GM12878 (cell line): ENCODE data around the gene CALHM1. TPM values are rescaled to one million over a fixed set of nuclear protein-coding genes. Genes with fewer than 3 reads are reported as not detected.

Source experiments
- ATAC-seq: fragments of 200-7000 bp; cut with Tn5 transposase; 3 replicates; pipeline ENCODE4 v1.9.1; 2020; ENCODE audit warnings: mild to moderate bottlenecking, moderate library complexity
- BruUV-seq: library from RNA; stranded (reverse); fragments of 400-500 nt; replicated peaks from 2 replicates; lab custom pipeline; 2021; lab: Mats Ljungman, UMichigan
- CTCF ChIA-PET: fragments of 300-600 bp; sonication (Branson Sonifier 250); formaldehyde crosslinking; extraction: SDS; loops from one replicate; lab custom pipeline; 2021; ENCODE audit warnings: inconsistent platforms; lab: Yijun Ruan, JAX
- POLR2A ChIA-PET: fragments of 350-600 bp; formaldehyde crosslinking; extraction: SDS; loops from one replicate; lab custom pipeline; 2021; ENCODE audit warnings: inconsistent platforms; lab: Charles Lee
- RAD21 ChIA-PET: fragments of 300-600 bp; sonication (Branson Sonifier 250); formaldehyde crosslinking; loops from one replicate; lab custom pipeline; 2023; ENCODE audit warnings: antibody characterized with exemption; ENCODE audit not compliant: unreplicated experiment; lab: Charles Lee
- SMC1A ChIA-PET: fragments of 300-600 bp; sonication (Branson Sonifier 250); formaldehyde crosslinking; loops from one replicate; lab custom pipeline; 2023; ENCODE audit not compliant: unreplicated experiment, uncharacterized antibody; lab: Charles Lee
- DNase-seq: peaks from one replicate; pipeline ENCODE4 v3.0.0-alpha.2; 2011; ENCODE audit warnings: low read depth, low spot score
- FAIRE-seq: peaks from 3 replicates; lab custom pipeline; 2011; peaks lifted over from hg19 to GRCh38; lab: Jason Lieb, UNC
- H2AFZ ChIP-seq: 2 replicates; pipeline ENCODE4 v1.6.0; 2011; ENCODE audit warnings: low read depth, low read length, control low read depth; ENCODE audit not compliant: control insufficient read depth
- H3K27ac ChIP-seq: 2 replicates; pipeline ENCODE4 v1.5.1; 2011; ENCODE audit warnings: control low read depth; ENCODE audit not compliant: control insufficient read depth, insufficient read depth
- H3K27me3 ChIP-seq, 2 experiments: replicated peaks in 1 of 2; 2 replicates each; pipeline versions ENCODE4 v1.6.0 to v1.6.1; 2011; ENCODE audit warnings: low read length in 1 of 2; ENCODE audit not compliant: control insufficient read depth in 2 of 2, insufficient read depth in 2 of 2
- H3K36me3 ChIP-seq, 2 experiments: 2 replicates each; pipeline ENCODE4 v1.5.1; 2011; ENCODE audit warnings: low read length in 1 of 2; ENCODE audit not compliant: control insufficient read depth in 2 of 2, insufficient read depth in 2 of 2
- H3K4me1 ChIP-seq: 2 replicates; pipeline ENCODE4 v1.6.1; 2011; ENCODE audit warnings: mild to moderate bottlenecking, low read length, moderate library complexity, mixed read lengths; ENCODE audit not compliant: control insufficient read depth, insufficient read depth
- H3K4me2 ChIP-seq: 2 replicates; pipeline ENCODE4 v1.6.0; 2011; ENCODE audit warnings: control low read depth; ENCODE audit not compliant: control insufficient read depth, insufficient read depth
- H3K4me3 ChIP-seq: fragments of 200-600 bp; sonication (generic); 2 replicates; pipeline ENCODE4 v1.5.1; 2016
- H3K79me2 ChIP-seq: 2 replicates; pipeline ENCODE4 v1.6.0; 2011; ENCODE audit warnings: low read length; ENCODE audit not compliant: control insufficient read depth, insufficient read depth
- H3K9ac ChIP-seq: 2 replicates; pipeline ENCODE4 v1.8.0; 2011; ENCODE audit warnings: low read length, control low read depth, mixed read lengths; ENCODE audit not compliant: control insufficient read depth, insufficient read depth
- H3K9me3 ChIP-seq: replicated peaks from 3 replicates; pipeline ENCODE4 v1.5.1; 2011; ENCODE audit warnings: mild to moderate bottlenecking, low read length; ENCODE audit not compliant: control insufficient read depth, insufficient read depth
- H4K20me1 ChIP-seq: 2 replicates; pipeline ENCODE4 v1.6.0; 2011; ENCODE audit not compliant: control insufficient read depth, insufficient read depth
- ATF2 ChIP-seq: IDR thresholded peaks from 2 replicates; pipeline ENCODE4 v1.6.1; 2012; ENCODE audit warnings: low read length, inconsistent platforms
- BACH1 ChIP-seq: fragments of 450-650 bp; IDR thresholded peaks from 2 replicates; pipeline ENCODE4 v1.6.1; 2017; ENCODE audit warnings: mild to moderate bottlenecking, borderline replicate concordance
- BCL11A ChIP-seq: IDR thresholded peaks from 2 replicates; pipeline ENCODE4 v1.6.1; 2011; ENCODE audit warnings: low read depth, low read length
- FOXK2 ChIP-seq: fragments of 450-650 bp; IDR thresholded peaks from 2 replicates; pipeline ENCODE4 v1.6.1; 2017; ENCODE audit warnings: mild to moderate bottlenecking, moderate library complexity
- HDAC6 ChIP-seq: fragments of 200-600 bp; sonication (generic); IDR thresholded peaks from one replicate; pipeline ENCODE4 v1.8.0; 2017; ENCODE audit warnings: antibody characterized with exemption; ENCODE audit not compliant: unreplicated experiment
- KDM1A ChIP-seq: fragments of 200-600 bp; sonication (generic); IDR thresholded peaks from 2 replicates; pipeline ENCODE4 v1.6.1; 2016; ENCODE audit warnings: borderline replicate concordance
- MAX ChIP-seq: IDR thresholded peaks from 2 replicates; pipeline ENCODE4 v1.6.1; 2012; ENCODE audit warnings: low read depth, low read length, improper control_type of control experiment
- MEF2B ChIP-seq: fragments of 450-650 bp; IDR thresholded peaks from 2 replicates; pipeline ENCODE4 v1.6.1; 2018; ENCODE audit warnings: mild to moderate bottlenecking, moderate library complexity; ENCODE audit not compliant: partially characterized antibody, poor library complexity, severe bottlenecking
- MTA3 ChIP-seq: IDR thresholded peaks from 2 replicates; pipeline ENCODE4 v1.6.1; 2012; ENCODE audit warnings: low read length, inconsistent platforms, borderline replicate concordance
- MXI1 ChIP-seq: fragments of 150-350 bp; IDR thresholded peaks from 2 replicates; pipeline ENCODE4 v1.6.1; 2011; ENCODE audit warnings: low read depth, mild to moderate bottlenecking, inconsistent platforms, low read length, improper control_type of control experiment
- NFYB ChIP-seq: IDR thresholded peaks from 2 replicates; pipeline ENCODE4 v1.6.1; 2011; ENCODE audit warnings: low read depth, mild to moderate bottlenecking, low read length, improper control_type of control experiment, moderate library complexity; ENCODE audit not compliant: insufficient read depth
- NR2F1 ChIP-seq: fragments of 450-650 bp; conservative IDR thresholded peaks from 2 replicates; pipeline ENCODE4 v1.6.1; 2017; ENCODE audit warnings: mild to moderate bottlenecking
- POU2F2 ChIP-seq: IDR thresholded peaks from 3 replicates; pipeline ENCODE4 v1.6.1; 2011; ENCODE audit warnings: low read depth, mild to moderate bottlenecking, low read length, borderline replicate concordance
- RBBP5 ChIP-seq: fragments of 200-600 bp; sonication (generic); conservative IDR thresholded peaks from 2 replicates; pipeline ENCODE4 v1.6.1; 2016
- RCOR1 ChIP-seq: conservative IDR thresholded peaks from 2 replicates; pipeline ENCODE4 v1.6.1; 2012; ENCODE audit warnings: low read depth, low read length, improper control_type of control experiment
- RELB ChIP-seq: fragments of 450-650 bp; IDR thresholded peaks from 2 replicates; pipeline ENCODE4 v1.6.1; 2017; ENCODE audit warnings: low read depth, mild to moderate bottlenecking, moderate library complexity
- SMAD1 ChIP-seq: fragments of 450-650 bp; IDR thresholded peaks from 2 replicates; pipeline ENCODE4 v1.6.1; 2018; ENCODE audit warnings: mild to moderate bottlenecking, low read depth; ENCODE audit not compliant: partially characterized antibody
- SREBF1 ChIP-seq: IDR thresholded peaks from 2 replicates; pipeline ENCODE4 v1.6.1; 2012; ENCODE audit warnings: mild to moderate bottlenecking, low read length
- TCF7 ChIP-seq: IDR thresholded peaks from 2 replicates; pipeline ENCODE4 v1.6.1; 2014; ENCODE audit warnings: antibody characterized with exemption, borderline replicate concordance
- WGBS: methylation state at CpG from one replicate; pipeline ENCODE4 v1.1.6; 2016; ENCODE audit warnings: low lambda C conversion rate; ENCODE audit not compliant: insufficient replicate concordance, insufficient coverage; ENCODE audit errors: missing lambda C conversion rate; 5-methylcytosine and 5-hydroxymethylcytosine counted together
- in situ Hi-C: fragments of 300-500 bp; cut with MboI; formaldehyde crosslinking; loops from 9 replicates; pipeline ENCODE4 v1.14.3; 2018; ENCODE audit warnings: mixed read lengths
- intact Hi-C: fragments of 100-400 bp; cut with micrococcal nuclease; formaldehyde crosslinking; loops from one replicate; pipeline ENCODE4 v1.14.2; 2022; ENCODE audit not compliant: unreplicated experiment
- polyA plus RNA-seq, 11 experiments: library from polyadenylated mRNA; depleted of rRNA in 4 of 11; unstranded in 6 of 11; stranded (reverse) in 5 of 11; fragments of >200 nt; fragmentation: Nextera tagmentation in 4 of 11; fragmentation: Illumina TruSeq in 1 of 11; extraction: Ambion mirVana in 4 of 11; extraction: Trizol in 1 of 11; gene quantifications; 1 replicate in 1 of 11; 2 replicates in 10 of 11; pipeline versions ENCODE4 v1.2.1 to v1.2.3, GENCODE V29; 2011 to 2016; ENCODE audit warnings: inconsistent platforms in 2 of 11, missing spikeins in 2 of 11, low read depth in 1 of 11
- total RNA-seq, 4 experiments: library from RNA; depleted of rRNA in 3 of 4; stranded (reverse); fragments of >200 nt in 3 of 4; fragmentation: Illumina TruSeq in 1 of 4; extraction: Trizol in 1 of 4; gene quantifications; 2 replicates each; pipeline versions ENCODE4 v1.2.1 to v1.2.3, GENCODE V29; 2013 to 2021

Gene CALHM1
- total and polyA plus RNA-seq, 10 of the 15 experiments (the other 5 are each of a cell fraction or from before 2014, with no cell fraction given): 0.05 to 1.7 (median 0.17) TPM

GRCh38 chr10:103492655-103493261 lies 34.1 kb upstream of the CALHM1 start:
- H3K36me3 ChIP-seq: no peaks in the 10 kb centered on the region
- ChIA-PET CTCF (interaction anchor here (0.7 to 3.5 kb wide), 9 partner anchors 10 to 100 kb away, joined by 3 to 11 read pairs (median 6); partner anchors contain the start of gene CALHM2), POLR2A (no interaction called here), SMC1A (interaction anchor here (1.0 to 1.6 kb wide), 5 partner anchors 10 to 101 kb away, joined by 3 to 7 read pairs (median 3); no protein-coding TSS in a partner anchor)
- ATAC-seq (no peak), FAIRE-seq (no peak)
- H2AFZ ChIP-seq: no peak overlapping the region
- intact Hi-C loops: loop anchor here (2.0 kb wide), 1 partner anchor 50 kb away; no protein-coding TSS in a partner anchor
- H3K9me3 ChIP-seq: no peaks in the 10 kb centered on the region
- peaks cover 10% of the 10 kb centered on the region for H3K4me1 ChIP-seq
- BruUV-seq: no TSS peak
- 75% methylated on average over 5 of the region's 5 CpGs for WGBS
- H3K4me2 ChIP-seq: no peak overlapping the region; the same call in 1 of the 2 replicates
- H3K27ac ChIP-seq: no peak overlapping the region
- peaks cover 15% of the 10 kb centered on the region in 2 experiments for H3K27me3 ChIP-seq
- no peaks in the 10 kb centered on the region for H3K79me2 ChIP-seq
- no peak for TF ChIP-seq SREBF1
- no peak for TF ChIP-seq FOXK2
- no peak for TF ChIP-seq MXI1
- TF ChIP-seq SMAD1: no peak
- TF ChIP-seq RBBP5: no peak
- TF ChIP-seq NR2F1: no peak
- no peak for TF ChIP-seq MTA3
- TF ChIP-seq ATF2: no peak
- TF ChIP-seq POU2F2: no peak
- TF ChIP-seq MAX: no peak
- TF ChIP-seq MEF2B: no peak
- TF ChIP-seq KDM1A: no peak
- TF ChIP-seq BCL11A: no peak
- TF ChIP-seq TCF7: no peak
- TF ChIP-seq RCOR1: no peak
- TF ChIP-seq NFYB: no peak
- TF ChIP-seq BACH1: no peak
- TF ChIP-seq RELB: no peak
- TF ChIP-seq HDAC6: no peak
- TF ChIP-seq, all 136 proteins: peak for 0
- RAD21 ChIA-PET: interaction anchor here (0.6 to 1.4 kb wide), 8 partner anchors 10 to 301 kb away, joined by 3 to 5 read pairs (median 3); partner anchors contain the start of gene CALHM1
- in situ Hi-C loops: no loop called here
- no peak for DNase-seq
- no peak overlapping the region for H3K9ac ChIP-seq
- H4K20me1 ChIP-seq: peaks cover 3% of the 10 kb centered on the region; the same call in 1 of the 2 replicates
- H3K4me3 ChIP-seq: no peak overlapping the region
